WTC11 (cell line): ENCODE measurements around the gene ERBB4.

Experiments
- CTCF ChIP-seq: fragments of 200-600 bp; IDR thresholded peaks from 2 replicates; pipeline ENCODE4 v1.8.0; 2022; ENCODE audit warnings: antibody characterized with exemption
- E2F1 ChIP-seq: sonication (generic); formaldehyde crosslinking; IDR thresholded peaks from 2 replicates; pipeline ENCODE4 v1.8.0; 2022; ENCODE audit warnings: mild to moderate bottlenecking, missing genetic modification reagents
- HMGXB4 ChIP-seq: sonication (generic); formaldehyde crosslinking; IDR thresholded peaks from 2 replicates; pipeline ENCODE4 v1.8.1; 2023; ENCODE audit warnings: mild to moderate bottlenecking, moderate library complexity, missing genetic modification reagents
- MAX ChIP-seq: sonication (generic); formaldehyde crosslinking; IDR thresholded peaks from 2 replicates; pipeline ENCODE4 v1.8.0; 2022; ENCODE audit warnings: mild to moderate bottlenecking, missing genetic modification reagents
- MYBL2 ChIP-seq: sonication (generic); formaldehyde crosslinking; IDR thresholded peaks from 2 replicates; pipeline ENCODE4 v1.8.1; 2023; ENCODE audit warnings: mild to moderate bottlenecking, moderate library complexity, missing genetic modification reagents
- SP1 ChIP-seq: sonication (generic); formaldehyde crosslinking; conservative IDR thresholded peaks from 2 replicates; pipeline ENCODE4 v1.8.1; 2022; ENCODE audit warnings: missing genetic modification reagents
- ZNF317 ChIP-seq: sonication (generic); formaldehyde crosslinking; IDR thresholded peaks from 2 replicates; pipeline ENCODE4 v1.8.1; 2023; ENCODE audit warnings: low read depth, mild to moderate bottlenecking, moderate library complexity, missing genetic modification reagents, borderline replicate concordance

- no peak for TF ChIP-seq MYBL2
- TF ChIP-seq HMGXB4 (CRISPR knock-in tag) = no peak
- no peak for TF ChIP-seq MAX (CRISPR knock-in tag)
- no peak for TF ChIP-seq ZNF317
- TF ChIP-seq SP1 (CRISPR knock-in tag) = no peak
- TF ChIP-seq E2F1 (CRISPR knock-in tag) = no peak
- no peak for TF ChIP-seq CTCF
Measured at GRCh38 chr2:211344289-211344688, 1194.3 kb downstream of the ERBB4 start.
